ENCODE measurements around the gene HAVCR1.

DNA sequence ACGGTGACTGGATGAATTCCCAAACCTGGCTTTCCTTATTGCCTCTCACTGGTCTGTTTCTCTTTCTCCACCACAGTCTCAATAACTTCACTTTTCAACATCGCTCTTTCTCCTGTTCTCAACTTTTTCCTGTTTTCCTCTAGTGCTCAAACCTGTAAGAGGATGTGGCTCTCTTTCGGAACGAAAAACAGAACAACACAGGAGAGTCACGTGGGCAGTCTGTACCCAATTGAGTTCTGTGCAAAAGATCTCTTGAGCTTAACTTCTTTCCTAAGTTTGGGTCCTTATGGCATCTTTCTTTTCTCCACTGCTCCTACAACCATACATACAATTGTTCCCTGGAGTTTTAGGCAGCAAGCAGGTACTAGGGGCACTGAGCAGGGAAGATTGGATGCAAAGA lies 8.9 kb downstream of the HAVCR1 start:
- TF ChIP-seq, protein P1, sequence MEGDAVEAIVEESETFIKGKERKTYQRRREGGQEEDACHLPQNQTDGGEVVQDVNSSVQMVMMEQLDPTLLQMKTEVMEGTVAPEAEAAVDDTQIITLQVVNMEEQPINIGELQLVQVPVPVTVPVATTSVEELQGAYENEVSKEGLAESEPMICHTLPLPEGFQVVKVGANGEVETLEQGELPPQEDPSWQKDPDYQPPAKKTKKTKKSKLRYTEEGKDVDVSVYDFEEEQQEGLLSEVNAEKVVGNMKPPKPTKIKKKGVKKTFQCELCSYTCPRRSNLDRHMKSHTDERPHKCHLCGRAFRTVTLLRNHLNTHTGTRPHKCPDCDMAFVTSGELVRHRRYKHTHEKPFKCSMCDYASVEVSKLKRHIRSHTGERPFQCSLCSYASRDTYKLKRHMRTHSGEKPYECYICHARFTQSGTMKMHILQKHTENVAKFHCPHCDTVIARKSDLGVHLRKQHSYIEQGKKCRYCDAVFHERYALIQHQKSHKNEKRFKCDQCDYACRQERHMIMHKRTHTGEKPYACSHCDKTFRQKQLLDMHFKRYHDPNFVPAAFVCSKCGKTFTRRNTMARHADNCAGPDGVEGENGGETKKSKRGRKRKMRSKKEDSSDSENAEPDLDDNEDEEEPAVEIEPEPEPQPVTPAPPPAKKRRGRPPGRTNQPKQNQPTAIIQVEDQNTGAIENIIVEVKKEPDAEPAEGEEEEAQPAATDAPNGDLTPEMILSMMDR (optimal IDR thresholded peaks at IDR 0.05 in 1 of 3, IDR thresholded peaks at IDR 0.05 in 1 of 3, conservative IDR thresholded peaks at IDR 0.05 in 1 of 3; ENCODE audit: extremely low read depth in 1 of 3, insufficient read depth in 2 of 3, low read length in 3 of 3) = no peak
- no peak for TF ChIP-seq EZH2 (IDR thresholded peaks at IDR 0.05; ENCODE audit: low read length)
